Suprapubic skin (tissue), 3 donors: ENCODE data around the gene TFF2.

Experiments
- POLR2AphosphoS5 ChIP-seq, 3 donors: sonication (generic); formaldehyde crosslinking; IDR thresholded peaks; one replicate each; pipeline ENCODE4 v1.6.1; 2017; ENCODE audit warnings: antibody characterized with exemption in 3 of 3
- TF ChIP-seq, protein P1 (sequence below), 2 donors: fragments of 200-600 bp in 1 of 2; fragments of 450-650 bp in 1 of 2; sonication (generic) in 1 of 2; IDR thresholded peaks; one replicate each; pipeline ENCODE4 v1.5.1; 2016 to 2019; ENCODE audit warnings: antibody characterized with exemption in 2 of 2, mild to moderate bottlenecking in 1 of 2, moderate library complexity in 1 of 2

DNA sequence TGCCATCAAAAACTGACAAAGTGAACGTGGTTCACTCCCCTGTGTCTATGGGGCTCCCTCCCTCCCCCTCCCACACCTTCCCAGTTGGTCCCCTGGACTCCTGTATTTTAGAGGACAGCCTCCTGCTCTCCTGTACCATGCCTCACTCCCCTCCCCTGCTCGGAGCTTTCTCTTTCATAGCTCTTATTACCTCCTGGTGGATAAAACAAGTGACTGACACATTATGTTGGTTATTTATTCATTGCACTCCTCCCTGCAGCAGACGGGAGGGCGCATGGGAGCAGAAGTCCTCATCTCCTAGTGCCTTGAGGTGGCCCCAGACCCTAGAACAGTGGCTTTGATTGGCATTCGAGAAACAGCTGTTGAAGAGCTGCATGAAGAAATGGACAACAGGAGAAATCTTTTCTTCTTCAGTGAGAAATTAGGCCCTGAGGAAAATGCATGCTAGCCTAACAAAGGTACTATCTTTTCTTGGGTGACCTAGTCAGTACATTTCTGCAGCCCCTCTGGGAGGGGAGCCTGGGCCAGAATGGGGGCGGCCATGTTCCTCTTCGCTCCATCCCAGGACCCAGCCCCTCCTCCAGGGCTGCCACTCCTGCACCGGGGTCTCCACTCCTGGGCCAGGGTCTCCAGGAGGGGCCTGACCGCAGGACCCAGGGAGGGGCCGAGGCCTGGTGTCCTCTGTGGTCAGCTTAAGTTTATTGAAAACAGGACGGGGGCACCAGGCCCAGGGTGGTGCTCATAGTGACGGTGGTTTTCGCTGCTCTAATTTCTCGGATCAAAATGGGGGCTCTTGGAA is 16.8 kb upstream of the TFF2 start:
- TF ChIP-seq, protein P1, sequence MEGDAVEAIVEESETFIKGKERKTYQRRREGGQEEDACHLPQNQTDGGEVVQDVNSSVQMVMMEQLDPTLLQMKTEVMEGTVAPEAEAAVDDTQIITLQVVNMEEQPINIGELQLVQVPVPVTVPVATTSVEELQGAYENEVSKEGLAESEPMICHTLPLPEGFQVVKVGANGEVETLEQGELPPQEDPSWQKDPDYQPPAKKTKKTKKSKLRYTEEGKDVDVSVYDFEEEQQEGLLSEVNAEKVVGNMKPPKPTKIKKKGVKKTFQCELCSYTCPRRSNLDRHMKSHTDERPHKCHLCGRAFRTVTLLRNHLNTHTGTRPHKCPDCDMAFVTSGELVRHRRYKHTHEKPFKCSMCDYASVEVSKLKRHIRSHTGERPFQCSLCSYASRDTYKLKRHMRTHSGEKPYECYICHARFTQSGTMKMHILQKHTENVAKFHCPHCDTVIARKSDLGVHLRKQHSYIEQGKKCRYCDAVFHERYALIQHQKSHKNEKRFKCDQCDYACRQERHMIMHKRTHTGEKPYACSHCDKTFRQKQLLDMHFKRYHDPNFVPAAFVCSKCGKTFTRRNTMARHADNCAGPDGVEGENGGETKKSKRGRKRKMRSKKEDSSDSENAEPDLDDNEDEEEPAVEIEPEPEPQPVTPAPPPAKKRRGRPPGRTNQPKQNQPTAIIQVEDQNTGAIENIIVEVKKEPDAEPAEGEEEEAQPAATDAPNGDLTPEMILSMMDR (IDR thresholded peaks at IDR 0.05) = no peak
- no peak for TF ChIP-seq POLR2AphosphoS5 (IDR thresholded peaks at IDR 0.05)
